ENCODE data around the gene UBE2N. TPM values are rescaled to one million over a fixed set of nuclear protein-coding genes. Genes with fewer than 3 reads are reported as not detected.
A peak's percentile ranks its signal among the peaks of the same experiment; 100 is the strongest.

UBE2N gene
- total and polyA plus RNA-seq, 10 of the 15 experiments (the other 5 are each of a cell fraction or from before 2014, with no cell fraction given), result 243 to 945 (median 443) TPM

DNA sequence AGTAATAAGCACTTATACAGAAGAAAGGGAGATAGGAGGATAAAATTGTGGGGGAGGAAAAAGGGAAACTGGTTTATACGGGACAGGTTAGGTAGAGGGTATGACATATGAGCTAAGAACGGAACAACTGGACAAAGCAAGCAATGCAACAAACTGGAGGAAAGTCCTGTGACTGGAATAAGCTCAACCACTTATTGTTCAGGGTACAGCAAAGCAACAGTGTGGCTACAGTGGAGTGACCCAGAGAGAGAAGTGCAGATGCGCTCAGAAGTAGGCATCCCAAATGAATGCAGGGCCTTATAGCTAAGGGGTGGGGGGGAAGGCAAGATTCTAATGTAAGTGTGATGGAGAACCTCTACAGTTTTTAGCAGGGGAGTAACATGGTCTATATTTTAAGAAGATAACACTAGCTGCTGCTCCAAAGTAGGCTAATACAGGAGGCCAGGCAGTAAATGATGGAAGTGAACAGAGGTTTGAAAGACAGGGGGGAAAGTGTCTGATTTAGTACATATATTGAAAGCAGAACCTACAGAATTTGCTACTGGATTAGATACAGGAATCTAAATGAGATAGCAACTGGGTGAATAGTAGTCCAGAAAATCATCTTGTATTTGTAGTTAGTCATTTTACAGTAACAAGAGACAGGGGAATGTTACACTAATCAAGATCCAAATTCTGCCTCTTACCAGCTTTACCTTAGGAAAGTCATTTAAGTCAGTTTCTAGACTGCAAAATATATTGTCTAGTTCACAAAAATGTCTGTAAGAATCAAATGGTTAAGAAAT lies 3.3 kb downstream of the UBE2N start:
- no peaks in the 10 kb centered on the region for H3K9me3 ChIP-seq (replicated peaks; ENCODE audit: control insufficient read depth, insufficient read depth, low read length)
- no peaks in the 10 kb centered on the region for H4K20me1 ChIP-seq (ENCODE audit: control insufficient read depth, insufficient read depth)
- in situ Hi-C loops (cut with MboI), result no loop called here
- SMC1A ChIA-PET (ENCODE audit: uncharacterized antibody, unreplicated experiment), result interaction anchor here (0.7 to 7.1 kb wide), 17 partner anchors 8 to 664 kb away, joined by 3 to 86 read pairs (median 5); no protein-coding TSS in a partner anchor
- peaks cover 22% of the 10 kb centered on the region for H3K4me1 ChIP-seq (ENCODE audit: control insufficient read depth, insufficient read depth, low read length)
- no peak for FAIRE-seq
- H3K4me3 ChIP-seq, result peak overlapping the region; percentile 83
- H2AFZ ChIP-seq (ENCODE audit: control insufficient read depth, low read depth, low read length), result no peak overlapping the region
- POLR2A ChIA-PET, result interaction anchor here (0.6 to 6.1 kb wide), 10 partner anchors 10 to 84 kb away, joined by 3 to 65 read pairs (median 4); no protein-coding TSS in a partner anchor
- TF ChIP-seq, protein P1, sequence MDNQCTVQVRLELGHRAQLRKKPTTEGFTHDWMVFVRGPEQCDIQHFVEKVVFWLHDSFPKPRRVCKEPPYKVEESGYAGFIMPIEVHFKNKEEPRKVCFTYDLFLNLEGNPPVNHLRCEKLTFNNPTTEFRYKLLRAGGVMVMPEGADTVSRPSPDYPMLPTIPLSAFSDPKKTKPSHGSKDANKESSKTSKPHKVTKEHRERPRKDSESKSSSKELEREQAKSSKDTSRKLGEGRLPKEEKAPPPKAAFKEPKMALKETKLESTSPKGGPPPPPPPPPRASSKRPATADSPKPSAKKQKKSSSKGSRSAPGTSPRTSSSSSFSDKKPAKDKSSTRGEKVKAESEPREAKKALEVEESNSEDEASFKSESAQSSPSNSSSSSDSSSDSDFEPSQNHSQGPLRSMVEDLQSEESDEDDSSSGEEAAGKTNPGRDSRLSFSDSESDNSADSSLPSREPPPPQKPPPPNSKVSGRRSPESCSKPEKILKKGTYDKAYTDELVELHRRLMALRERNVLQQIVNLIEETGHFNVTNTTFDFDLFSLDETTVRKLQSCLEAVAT (IDR thresholded peaks at IDR 0.05), result 0 out of 2 replicates have a peak, but pooled peaks have one; percentile 21
- TF ChIP-seq, protein P2, sequence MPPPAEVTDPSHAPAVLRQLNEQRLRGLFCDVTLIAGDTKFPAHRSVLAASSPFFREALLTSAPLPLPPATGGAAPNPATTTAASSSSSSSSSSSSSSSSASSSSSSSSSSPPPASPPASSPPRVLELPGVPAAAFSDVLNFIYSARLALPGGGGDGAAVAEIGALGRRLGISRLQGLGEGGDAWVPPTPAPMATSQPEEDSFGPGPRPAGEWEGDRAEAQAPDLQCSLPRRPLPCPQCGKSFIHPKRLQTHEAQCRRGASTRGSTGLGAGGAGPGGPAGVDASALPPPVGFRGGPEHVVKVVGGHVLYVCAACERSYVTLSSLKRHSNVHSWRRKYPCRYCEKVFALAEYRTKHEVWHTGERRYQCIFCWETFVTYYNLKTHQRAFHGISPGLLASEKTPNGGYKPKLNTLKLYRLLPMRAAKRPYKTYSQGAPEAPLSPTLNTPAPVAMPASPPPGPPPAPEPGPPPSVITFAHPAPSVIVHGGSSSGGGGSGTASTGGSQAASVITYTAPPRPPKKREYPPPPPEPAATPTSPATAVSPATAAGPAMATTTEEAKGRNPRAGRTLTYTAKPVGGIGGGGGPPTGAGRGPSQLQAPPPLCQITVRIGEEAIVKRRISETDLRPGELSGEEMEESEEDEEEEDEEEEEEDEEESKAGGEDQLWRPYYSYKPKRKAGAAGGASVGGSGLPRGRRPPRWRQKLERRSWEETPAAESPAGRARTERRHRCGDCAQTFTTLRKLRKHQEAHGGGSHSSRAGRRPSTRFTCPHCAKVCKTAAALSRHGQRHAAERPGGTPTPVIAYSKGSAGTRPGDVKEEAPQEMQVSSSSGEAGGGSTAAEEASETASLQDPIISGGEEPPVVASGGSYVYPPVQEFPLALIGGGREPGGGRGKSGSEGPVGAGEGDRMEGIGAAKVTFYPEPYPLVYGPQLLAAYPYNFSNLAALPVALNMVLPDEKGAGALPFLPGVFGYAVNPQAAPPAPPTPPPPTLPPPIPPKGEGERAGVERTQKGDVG (CRISPR knock-in tag; IDR thresholded peaks at IDR 0.05), result no peak
- BruUV-seq (replicated peaks), result no TSS peak
- no peak for DNase-seq (ENCODE audit: low read depth, low spot score)
- H3K9ac ChIP-seq (ENCODE audit: control insufficient read depth, insufficient read depth, low read length), result peak overlapping the region; percentile 27
- H3K36me3 ChIP-seq (ENCODE audit: control insufficient read depth in 2 of 2, insufficient read depth in 2 of 2, low read length in 1 of 2), result no peaks in the 10 kb centered on the region
- peaks cover 89% of the 10 kb centered on the region for H3K79me2 ChIP-seq (ENCODE audit: control insufficient read depth, insufficient read depth, low read length)
- RAD21 ChIA-PET (ENCODE audit: unreplicated experiment), result interaction anchor here (0.7 to 6.3 kb wide), 15 partner anchors 9 to 664 kb away, joined by 3 to 145 read pairs (median 5); partner anchors contain the start of gene MRPL42
- peak overlapping the region; percentile 86 for H3K4me2 ChIP-seq (ENCODE audit: control insufficient read depth, insufficient read depth)
- ATAC-seq, result 0 out of 3 replicates have a peak, but pooled peaks have one; percentile 0
- CTCF ChIA-PET, result interaction anchor here (0.6 to 9.6 kb wide), 13 partner anchors 10 to 864 kb away, joined by 3 to 163 read pairs (median 7); partner anchors contain the start of gene MRPL42
- WGBS (ENCODE audit: insufficient coverage, insufficient replicate concordance, low lambda C conversion rate, missing lambda C conversion rate), result 4% methylated on average over 3 of the region's 3 CpGs
- intact Hi-C loops (cut with micrococcal nuclease; ENCODE audit: unreplicated experiment), result no loop called here
- peak overlapping the region; percentile 81 for H3K27ac ChIP-seq (ENCODE audit: control insufficient read depth, insufficient read depth)
- no peaks in the 10 kb centered on the region for H3K27me3 ChIP-seq (replicated peaks in 1 of 2; ENCODE audit: control insufficient read depth in 2 of 2, insufficient read depth in 2 of 2, low read length in 1 of 2)
